ENCODE results near the gene BORCS5. TPM values are rescaled to one million over a fixed set of nuclear protein-coding genes. Genes with fewer than 3 reads are reported as not detected.
A peak's percentile ranks its signal among the peaks of the same experiment; 100 is the strongest.

The BORCS5 gene
- total and polyA plus RNA-seq, 2 donors (not counting 1 experiment from before 2014, with no cell fraction given) = 13.5 to 14.4 TPM

- TF ChIP-seq CTCF (conservative IDR thresholded peaks at IDR 0.05 in 1 of 2, IDR thresholded peaks at IDR 0.05 in 1 of 2; ENCODE audit: low read depth in 1 of 2, low read length in 2 of 2) (no peak), EZH2 (IDR thresholded peaks at IDR 0.05; ENCODE audit: low read length, missing control alignments) (no peak)
- Histone ChIP-seq H3K9ac (ENCODE audit: insufficient read depth, low read length) (no peak overlapping the region), H4K20me1 (ENCODE audit: control insufficient read depth, extremely low read depth, insufficient read depth, low read length) (no peaks in the 10 kb centered on the region), H3K27me3 (ENCODE audit: control insufficient read depth, insufficient read depth, low read length) (no peaks in the 10 kb centered on the region), H2AFZ (ENCODE audit: low read length) (no peak overlapping the region), H3K4me1 (ENCODE audit: control insufficient read depth, extremely low read depth, insufficient read depth, low read length) (no peaks in the 10 kb centered on the region), H3K79me2 (ENCODE audit: control insufficient read depth, insufficient read depth, low read length) (no peaks in the 10 kb centered on the region), H3K9me3 (ENCODE audit: control insufficient read depth, insufficient read depth, low read depth, low read length) (no peaks in the 10 kb centered on the region), H3K4me2 (ENCODE audit: extremely low read depth, insufficient read depth, low read length) (no peak overlapping the region), H3K4me3 (replicated peaks in 1 of 4; ENCODE audit: control extremely low read depth in 1 of 4, insufficient read depth in 1 of 4, low read depth in 3 of 4, low read length in 4 of 4) (no peak overlapping the region), H3K36me3 (ENCODE audit: control insufficient read depth, insufficient read depth, low read length) (no peaks in the 10 kb centered on the region), H3K27ac (ENCODE audit: insufficient read depth, low read length) (no peak overlapping the region)
- no peak for DNase-seq (ENCODE audit: low read depth in 2 of 2)
Observed at GRCh38 chr12:12365446-12365802, 8.5 kb downstream of the BORCS5 start.

- Histone ChIP-seq H3K4me1 (ENCODE audit: control insufficient read depth, extremely low read depth, insufficient read depth, low read length) (no peaks in the 10 kb centered on the region), H3K27me3 (ENCODE audit: control insufficient read depth, insufficient read depth, low read length) (no peaks in the 10 kb centered on the region), H3K4me2 (ENCODE audit: extremely low read depth, insufficient read depth, low read length) (no peak overlapping the region), H3K27ac (ENCODE audit: insufficient read depth, low read length) (no peak overlapping the region), H3K79me2 (ENCODE audit: control insufficient read depth, insufficient read depth, low read length) (no peaks in the 10 kb centered on the region), H4K20me1 (ENCODE audit: control insufficient read depth, extremely low read depth, insufficient read depth, low read length) (no peaks in the 10 kb centered on the region), H3K9me3 (ENCODE audit: control insufficient read depth, insufficient read depth, low read depth, low read length) (no peaks in the 10 kb centered on the region), H2AFZ (ENCODE audit: low read length) (no peak overlapping the region), H3K4me3 (replicated peaks in 1 of 4; ENCODE audit: control extremely low read depth in 1 of 4, insufficient read depth in 1 of 4, low read depth in 3 of 4, low read length in 4 of 4) (no peak overlapping the region), H3K36me3 (ENCODE audit: control insufficient read depth, insufficient read depth, low read length) (no peaks in the 10 kb centered on the region), H3K9ac (ENCODE audit: insufficient read depth, low read length) (no peak overlapping the region)
- DNase-seq (ENCODE audit: low read depth in 2 of 2) = peak in 1 of 2 donors; percentile 71
- TF ChIP-seq CTCF (conservative IDR thresholded peaks at IDR 0.05 in 1 of 2, IDR thresholded peaks at IDR 0.05 in 1 of 2; ENCODE audit: low read depth in 1 of 2, low read length in 2 of 2) (no peak), EZH2 (IDR thresholded peaks at IDR 0.05; ENCODE audit: low read length, missing control alignments) (no peak)
Observed at GRCh38 chr12:12365931-12366431, 9.1 kb downstream of the BORCS5 start.

- no peak for DNase-seq (ENCODE audit: low read depth in 2 of 2)
- Histone ChIP-seq H3K4me2 (ENCODE audit: extremely low read depth, insufficient read depth, low read length) (no peak overlapping the region), H3K27ac (ENCODE audit: insufficient read depth, low read length) (no peak overlapping the region), H3K36me3 (ENCODE audit: control insufficient read depth, insufficient read depth, low read length) (no peaks in the 10 kb centered on the region), H2AFZ (ENCODE audit: low read length) (no peak overlapping the region), H3K9me3 (ENCODE audit: control insufficient read depth, insufficient read depth, low read depth, low read length) (no peaks in the 10 kb centered on the region), H3K79me2 (ENCODE audit: control insufficient read depth, insufficient read depth, low read length) (no peaks in the 10 kb centered on the region), H3K4me3 (replicated peaks in 1 of 4; ENCODE audit: control extremely low read depth in 1 of 4, insufficient read depth in 1 of 4, low read depth in 3 of 4, low read length in 4 of 4) (no peak overlapping the region), H4K20me1 (ENCODE audit: control insufficient read depth, extremely low read depth, insufficient read depth, low read length) (no peaks in the 10 kb centered on the region), H3K9ac (ENCODE audit: insufficient read depth, low read length) (no peak overlapping the region), H3K4me1 (ENCODE audit: control insufficient read depth, extremely low read depth, insufficient read depth, low read length) (no peaks in the 10 kb centered on the region), H3K27me3 (ENCODE audit: control insufficient read depth, insufficient read depth, low read length) (no peaks in the 10 kb centered on the region)
- no peak for TF ChIP-seq EZH2 (IDR thresholded peaks at IDR 0.05; ENCODE audit: low read length, missing control alignments)
- TF ChIP-seq CTCF (conservative IDR thresholded peaks at IDR 0.05 in 1 of 2, IDR thresholded peaks at IDR 0.05 in 1 of 2; ENCODE audit: low read depth in 1 of 2, low read length in 2 of 2) = no peak
Observed at GRCh38 chr12:12366701-12367481, 10.0 kb downstream of the BORCS5 start.

Data from fibroblast of lung (primary cell).